Left renal pelvis (tissue), 4 donors: ENCODE measurements around the gene MEF2B. TPM values are rescaled to one million over a fixed set of nuclear protein-coding genes. Genes with fewer than 3 reads are reported as not detected.
"Not testable (repeated sequence)": the region's sequence is repeated elsewhere in the genome, so short reads cannot be mapped to it uniquely, and the experiment has no call there.

Experiments used
- DNase-seq, 4 donors: peaks; one replicate each; pipeline ENCODE4 v3.0.0-alpha.2; 2013; ENCODE audit warnings: low read depth in 4 of 4, low spot score in 3 of 4
- polyA plus RNA-seq, 4 donors: library from polyadenylated mRNA; unstranded; fragments of 120-200 nt; gene quantifications; one replicate each; pipeline ENCODE4 v1.2.1, GENCODE V29; 2013; ENCODE audit not compliant: insufficient read length in 4 of 4

Gene MEF2B
- polyA plus RNA-seq, 4 donors, result 1.2 to 3.3 (median 1.6) TPM

GRCh38 chr19:19103167-19103566 lies 66.9 kb downstream of the MEF2B start:
- DNase-seq, result no peak

- DNase-seq, result not testable (repeated sequence)
Measured at GRCh38 chr19:19102566-19102965, 67.5 kb downstream of the MEF2B start.

GRCh38 chr19:19101540-19101939 lies 68.5 kb downstream of the MEF2B start:
- DNase-seq, result no peak

GRCh38 chr19:19098703-19099632 lies 71.1 kb downstream of the MEF2B start:
- no peak for DNase-seq

- no peak for DNase-seq
Measured at GRCh38 chr19:19098084-19098702, 71.9 kb downstream of the MEF2B start.

- DNase-seq, result no peak
Measured at GRCh38 chr19:19096641-19097627, 73.1 kb downstream of the MEF2B start.

- DNase-seq, result no peak
Measured at GRCh38 chr19:19095691-19096090, 74.4 kb downstream of the MEF2B start.

Other genes with a start within 250 kb of the MEF2B start
- gene HOMER3, start 229.0 kb downstream of the MEF2B start, polyA plus RNA-seq, result 10 to 100 TPM; 44.3 to 77.7 (median 51.1) TPM
- 100 to 1,000 TPM in 2 of 4 donors, 10 to 100 TPM in 2; 78.4 to 133 (median 90.7) TPM for gene SUGP2, start 136.7 kb downstream of the MEF2B start, polyA plus RNA-seq
- 10 to 100 TPM; 29.8 to 44.4 (median 35.1) TPM for gene ARMC6, start 136.7 kb downstream of the MEF2B start, polyA plus RNA-seq
- 10 to 100 TPM; 13.0 to 26.7 (median 16.8) TPM for gene SLC25A42, start 106.3 kb downstream of the MEF2B start, polyA plus RNA-seq
- gene TMEM161A, start 31.8 kb downstream of the MEF2B start, polyA plus RNA-seq, result 10 to 100 TPM; 17.6 to 44.6 (median 27.1) TPM
- gene BORCS8, start 21.9 kb upstream of the MEF2B start, polyA plus RNA-seq, result 10 to 100 TPM; 13.3 to 24.9 (median 14.0) TPM
- gene RFXANK, start 22.0 kb upstream of the MEF2B start, polyA plus RNA-seq, result 10 to 100 TPM; 35.3 to 95.2 (median 58.2) TPM
- 10 to 100 TPM; 10.3 to 16.0 (median 13.3) TPM for gene NR2C2AP, start 33.2 kb upstream of the MEF2B start, polyA plus RNA-seq
- under 1 TPM; 0.04 to 0.14 (median 0.06) TPM for gene NCAN, start 41.7 kb upstream of the MEF2B start, polyA plus RNA-seq
- gene TM6SF2, start 103.0 kb upstream of the MEF2B start, polyA plus RNA-seq, result 1 to 10 TPM in 3 of 4 donors, under 1 TPM in 1; 0.87 to 3.8 (median 2.5) TPM
- gene SUGP1, start 150.2 kb upstream of the MEF2B start, polyA plus RNA-seq, result 10 to 100 TPM; 34.7 to 63.1 (median 56.2) TPM
- 10 to 100 TPM; 37.2 to 82.5 (median 49.6) TPM for gene MAU2, start 150.6 kb upstream of the MEF2B start, polyA plus RNA-seq
- gene GATAD2A, start 235.4 kb upstream of the MEF2B start, polyA plus RNA-seq, result 10 to 100 TPM; 38.3 to 53.4 (median 48.4) TPM